GM12864 (cell line): ENCODE measurements around the gene CAPN5.

Source experiments
- DNase-seq: peaks from one replicate; pipeline ENCODE4 v3.0.0-alpha.2; 2011; ENCODE audit warnings: low read depth
- H3K4me3 ChIP-seq: 2 replicates; pipeline ENCODE4 v1.5.1; 2011; ENCODE audit warnings: mild to moderate bottlenecking, low read depth, low read length, control low read depth
- CTCF ChIP-seq: IDR thresholded peaks from 2 replicates; pipeline ENCODE4 v1.5.1; 2011; ENCODE audit warnings: low read depth, mild to moderate bottlenecking, moderate library complexity, low read length, control low read depth, inconsistent platforms; ENCODE audit errors: missing control alignments

Gene CAPN5

DNA sequence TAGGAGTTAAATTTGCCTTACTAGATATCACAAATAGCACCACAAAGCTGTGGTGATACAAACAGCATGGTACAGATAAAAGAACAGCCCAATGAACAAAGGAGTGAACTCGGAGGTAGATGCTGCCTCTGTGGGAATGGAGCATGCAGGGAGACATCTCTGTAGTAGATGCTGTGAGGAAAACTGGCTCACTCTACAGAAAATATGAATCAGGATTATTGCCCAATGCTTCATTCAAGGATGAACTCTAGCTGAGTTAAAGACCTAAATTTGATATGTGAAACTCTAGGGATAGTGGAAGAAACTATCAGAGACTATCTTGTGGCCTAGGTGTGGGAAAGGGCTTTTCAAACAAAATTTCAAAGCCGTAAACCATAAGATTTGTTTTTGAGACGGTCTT lies 15.3 kb upstream of the CAPN5 start:
- DNase-seq = no peak
- TF ChIP-seq CTCF = no peak
- H3K4me3 ChIP-seq = no peak overlapping the region

GRCh38 chr11:77052518-77052917 lies 14.3 kb upstream of the CAPN5 start:
- DNase-seq = no peak
- no peak overlapping the region for H3K4me3 ChIP-seq
- no peak for TF ChIP-seq CTCF

DNA sequence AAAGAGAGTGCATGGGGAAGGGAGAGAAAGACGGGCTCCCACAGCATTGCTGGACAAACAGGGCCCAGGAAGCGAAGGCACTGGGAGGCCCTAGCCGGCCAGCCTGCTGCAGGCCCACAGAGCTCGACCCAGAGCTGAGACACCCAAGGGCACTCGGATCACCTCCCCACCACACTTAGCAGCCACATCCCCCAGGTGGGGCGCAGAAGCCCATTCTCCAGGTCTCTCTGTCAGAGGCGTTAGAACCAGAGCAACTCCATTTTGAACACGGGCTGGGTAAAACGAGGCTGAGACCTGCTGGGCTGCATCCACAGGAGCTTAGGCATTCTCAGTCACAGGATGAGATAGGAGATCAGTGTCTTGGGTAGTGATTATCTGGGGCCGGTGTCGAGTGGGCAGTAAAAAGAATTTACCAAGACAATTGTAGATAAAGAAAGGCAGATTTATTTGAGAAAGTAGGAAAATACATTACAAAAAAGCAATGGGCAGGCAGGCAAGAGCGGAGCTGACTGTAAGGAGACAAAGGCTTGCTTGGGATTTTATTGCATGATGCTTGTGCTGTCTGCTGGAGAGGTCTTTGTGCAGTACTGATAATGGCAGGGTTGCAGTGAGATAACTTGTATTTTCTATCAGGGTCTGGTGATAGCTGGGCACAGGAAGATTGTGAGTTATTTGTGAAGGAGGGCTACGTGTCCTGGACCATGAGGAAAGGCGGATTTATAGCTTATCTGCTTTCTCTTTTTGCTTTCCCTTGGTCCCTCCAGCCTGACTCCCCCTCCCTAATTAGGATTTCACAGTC lies 13.4 kb upstream of the CAPN5 start:
- TF ChIP-seq CTCF = no peak
- no peak overlapping the region for H3K4me3 ChIP-seq
- DNase-seq = no peak

GRCh38 chr11:77054084-77054483 lies 12.7 kb upstream of the CAPN5 start:
- no peak for TF ChIP-seq CTCF
- H3K4me3 ChIP-seq = no peak overlapping the region
- no peak for DNase-seq

DNA sequence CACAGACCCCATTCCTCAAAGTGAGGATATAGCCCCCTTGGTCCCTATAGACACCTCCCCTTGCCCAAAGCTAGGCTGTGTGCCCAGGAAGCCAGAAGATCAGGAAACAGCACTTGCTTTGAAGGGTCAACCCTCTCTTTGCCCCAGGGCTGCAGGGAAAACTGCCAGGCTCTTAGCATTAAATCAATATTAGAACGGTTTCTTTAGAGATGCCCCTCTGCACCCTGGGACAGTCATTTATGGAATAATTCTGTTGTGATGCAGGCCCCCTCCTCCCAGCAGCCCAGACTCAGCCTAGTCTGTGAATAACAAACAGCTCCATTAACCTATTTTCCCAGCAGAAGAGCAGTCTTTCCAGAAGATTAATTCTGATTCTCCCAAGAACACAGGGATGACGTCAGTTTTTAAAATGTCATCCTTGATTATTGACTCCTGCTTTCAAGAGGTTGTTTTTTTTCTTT lies 11.6 kb upstream of the CAPN5 start:
- no peak overlapping the region for H3K4me3 ChIP-seq
- DNase-seq = no peak
- no peak for TF ChIP-seq CTCF

DNA sequence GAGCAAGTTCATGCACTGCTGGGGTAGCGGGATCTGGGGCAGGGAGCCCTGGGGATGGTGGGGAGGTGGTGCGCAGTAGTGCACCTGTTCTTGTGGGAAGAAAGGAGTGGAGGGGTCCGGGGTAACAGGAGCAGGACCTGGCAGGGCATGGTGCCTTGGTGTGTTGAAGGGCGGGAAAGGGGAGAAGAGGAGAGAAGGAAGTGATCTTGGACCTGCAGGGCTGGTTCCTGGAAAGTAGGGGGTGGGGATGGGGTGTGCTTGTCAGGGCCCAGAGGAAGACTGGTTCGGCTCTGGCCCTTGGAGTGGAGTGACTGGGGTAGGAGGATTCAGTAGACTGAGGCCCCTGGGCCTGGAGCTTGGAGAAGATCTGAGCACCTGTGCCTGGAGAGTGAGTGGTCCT lies 10.9 kb upstream of the CAPN5 start:
- no peak for DNase-seq
- no peak overlapping the region for H3K4me3 ChIP-seq
- no peak for TF ChIP-seq CTCF
